Measurements from ENCODE around the gene SLC38A6. TPM values are rescaled to one million over a fixed set of nuclear protein-coding genes. Genes with fewer than 3 reads are reported as not detected.

SLC38A6 gene
- polyA plus RNA-seq, 1 experiment: 57.3 TPM

DNA sequence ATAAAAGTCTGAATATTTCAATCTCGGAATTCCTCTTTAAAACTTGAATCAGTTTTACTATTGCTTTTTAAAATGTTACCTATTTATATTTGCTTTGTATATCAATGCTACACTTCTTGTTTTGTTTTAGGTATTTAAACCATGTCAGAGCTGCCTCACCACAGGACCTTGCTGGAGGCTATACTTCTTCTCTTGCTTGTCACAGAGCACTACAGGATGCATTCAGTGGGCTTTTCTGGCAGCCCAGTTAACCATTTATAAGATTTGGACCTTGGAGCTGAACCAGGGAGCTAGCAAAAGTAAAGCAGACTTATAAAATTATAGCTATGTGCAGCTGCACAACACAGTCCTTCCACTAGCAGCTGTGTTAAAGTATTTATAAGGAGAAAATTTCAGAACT, 12.9 kb upstream of the SLC38A6 start:
- ChIA-PET CTCF (no interaction called here), POLR2A (no interaction called here)
- Histone ChIP-seq H3K4me3 (ENCODE audit: low read depth, low read length) (no peak overlapping the region), H3K27ac (ENCODE audit: low read depth, low read length) (no peak overlapping the region), H3K9me3 (ENCODE audit: control insufficient read depth, insufficient read depth, low read length) (no peaks in the 10 kb centered on the region), H3K27me3 (ENCODE audit: control insufficient read depth, insufficient read depth, low read length) (no peaks in the 10 kb centered on the region)
- no peak for DNase-seq (ENCODE audit: low read depth, low spot score)
- TF ChIP-seq CTCF (IDR thresholded peaks at IDR 0.05; ENCODE audit: low read depth, low read length): no peak

DNA sequence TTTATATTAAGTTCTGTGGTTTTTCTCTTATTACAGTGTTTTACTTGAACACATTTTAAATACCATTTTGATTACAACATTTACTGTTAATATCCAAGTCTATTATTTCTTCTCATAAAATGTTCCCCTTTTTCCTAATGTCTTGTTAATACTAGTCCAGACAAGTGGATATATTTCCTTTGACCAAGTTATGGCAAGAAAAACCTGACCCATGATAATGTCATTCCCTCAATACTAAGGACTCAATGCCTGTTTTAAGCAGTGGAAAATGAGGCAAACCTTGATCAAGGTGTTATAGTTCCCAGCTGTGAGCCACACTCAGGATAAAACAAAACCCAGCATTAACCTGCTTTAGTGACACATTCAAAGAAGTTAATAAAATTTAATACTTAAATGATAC, 12.4 kb upstream of the SLC38A6 start:
- TF ChIP-seq CTCF (IDR thresholded peaks at IDR 0.05; ENCODE audit: low read depth, low read length): no peak
- Histone ChIP-seq H3K4me3 (ENCODE audit: low read depth, low read length) (no peak overlapping the region), H3K27ac (ENCODE audit: low read depth, low read length) (no peak overlapping the region), H3K27me3 (ENCODE audit: control insufficient read depth, insufficient read depth, low read length) (no peaks in the 10 kb centered on the region), H3K9me3 (ENCODE audit: control insufficient read depth, insufficient read depth, low read length) (no peaks in the 10 kb centered on the region)
- ChIA-PET CTCF (no interaction called here), POLR2A (no interaction called here)
- DNase-seq (ENCODE audit: low read depth, low spot score): no peak

- H3K27ac ChIP-seq (ENCODE audit: low read depth, low read length): no peak overlapping the region
- POLR2A ChIA-PET: no interaction called here
- TF ChIP-seq CTCF (IDR thresholded peaks at IDR 0.05; ENCODE audit: low read depth, low read length): no peak
- no peak overlapping the region for H3K4me3 ChIP-seq (ENCODE audit: low read depth, low read length)
- no peak for DNase-seq (ENCODE audit: low read depth, low spot score)
- H3K27me3 ChIP-seq (ENCODE audit: control insufficient read depth, insufficient read depth, low read length): no peaks in the 10 kb centered on the region
- H3K9me3 ChIP-seq (ENCODE audit: control insufficient read depth, insufficient read depth, low read length): no peaks in the 10 kb centered on the region
- CTCF ChIA-PET: no interaction called here
Measured at GRCh38 chr14:60970146-60970545, 10.9 kb upstream of the SLC38A6 start.

GRCh38 chr14:60971271-60971670, 9.8 kb upstream of the SLC38A6 start:
- Histone ChIP-seq H3K4me3 (ENCODE audit: low read depth, low read length) (no peak overlapping the region), H3K9me3 (ENCODE audit: control insufficient read depth, insufficient read depth, low read length) (no peaks in the 10 kb centered on the region), H3K27me3 (ENCODE audit: control insufficient read depth, insufficient read depth, low read length) (no peaks in the 10 kb centered on the region), H3K27ac (ENCODE audit: low read depth, low read length) (no peak overlapping the region)
- ChIA-PET CTCF (no interaction called here), POLR2A (no interaction called here)
- no peak for DNase-seq (ENCODE audit: low read depth, low spot score)
- no peak for TF ChIP-seq CTCF (IDR thresholded peaks at IDR 0.05; ENCODE audit: low read depth, low read length)

- no peak overlapping the region for H3K4me3 ChIP-seq (ENCODE audit: low read depth, low read length)
- CTCF ChIA-PET: no interaction called here
- no peaks in the 10 kb centered on the region for H3K9me3 ChIP-seq (ENCODE audit: control insufficient read depth, insufficient read depth, low read length)
- DNase-seq (ENCODE audit: low read depth, low spot score): no peak
- H3K27ac ChIP-seq (ENCODE audit: low read depth, low read length): no peak overlapping the region
- H3K27me3 ChIP-seq (ENCODE audit: control insufficient read depth, insufficient read depth, low read length): no peaks in the 10 kb centered on the region
- POLR2A ChIA-PET: no interaction called here
- TF ChIP-seq CTCF (IDR thresholded peaks at IDR 0.05; ENCODE audit: low read depth, low read length): no peak
Measured at GRCh38 chr14:60972295-60972694, 8.8 kb upstream of the SLC38A6 start.
